ENCODE results near the gene EIF4E2. TPM values are rescaled to one million over a fixed set of nuclear protein-coding genes. Genes with fewer than 3 reads are reported as not detected.

Gene EIF4E2
- total and polyA plus RNA-seq, 2 of the 4 experiments (the other 2 are of a cell fraction): 52.1 to 105 TPM

- Histone ChIP-seq H3K27ac (ENCODE audit: insufficient read depth, low read length) (no peak overlapping the region), H3K36me3 (ENCODE audit: control insufficient read depth, insufficient read depth, low read length) (no peaks in the 10 kb centered on the region), H4K20me1 (ENCODE audit: insufficient read depth, low read length) (no peaks in the 10 kb centered on the region), H3K4me1 (ENCODE audit: control insufficient read depth, insufficient read depth, low read length) (peaks cover 3% of the 10 kb centered on the region), H2AFZ (replicated peaks; ENCODE audit: low read length, poor library complexity) (no peak overlapping the region), H2AK5ac (ENCODE audit: low read depth, low read length) (no peak overlapping the region), H3K9me3 (ENCODE audit: control insufficient read depth, insufficient read depth, low read length) (no peaks in the 10 kb centered on the region), H3K9me1 (ENCODE audit: insufficient read depth, low read length) (peaks cover 9% of the 10 kb centered on the region; the same call in 1 of the 2 replicates), H4K8ac (ENCODE audit: low read depth in 2 of 2, low read length in 2 of 2) (no peak overlapping the region), H3K56ac (ENCODE audit: extremely low read depth, insufficient read depth, low read length) (no peak overlapping the region), H4K5ac (ENCODE audit: low read depth, low read length) (no peak overlapping the region), H2BK5ac (ENCODE audit: low read depth, low read length, poor library complexity, severe bottlenecking) (no peak overlapping the region), H3K27me3 (ENCODE audit: control insufficient read depth, insufficient read depth, low read length) (no peaks in the 10 kb centered on the region; the same call in 1 of the 2 replicates), H3K18ac (ENCODE audit: low read depth, low read length) (no peak overlapping the region), H2AK9ac (replicated peaks; ENCODE audit: low read depth, low read length, poor library complexity) (no peak overlapping the region), H4K91ac (ENCODE audit: insufficient read depth, low read depth, low read length) (no peak overlapping the region), H3K9ac (ENCODE audit: low read depth, low read length) (no peak overlapping the region), H2BK120ac (ENCODE audit: low read depth, low read length) (no peak overlapping the region), H3K23ac (ENCODE audit: low read depth, low read length) (no peak overlapping the region), H3K4ac (ENCODE audit: low read depth, low read length) (no peak overlapping the region), H3K14ac (replicated peaks; ENCODE audit: low read depth, low read length) (no peak overlapping the region), H3K4me3 (ENCODE audit: insufficient read depth, low read depth, low read length) (no peak overlapping the region), H3K4me2 (ENCODE audit: low read depth, low read length) (no peak overlapping the region), H2BK15ac (ENCODE audit: low read depth, low read length) (no peak overlapping the region), H2BK20ac (ENCODE audit: low read depth, low read length) (no peak overlapping the region), H3K79me1 (ENCODE audit: low read depth in 1 of 2, low read length in 2 of 2) (no peaks in the 10 kb centered on the region)
- peak; percentile 82 for DNase-seq
- dilution Hi-C loops (cut with HindIII; ENCODE audit: low sequenced_read_pairs, unreplicated experiment): no loop called here
- in situ Hi-C loops (cut with MboI; ENCODE audit: low sequenced_read_pairs): no loop called here
- CTCF ChIA-PET: interaction anchor here (1.2 kb wide), 1 partner anchor 13 kb away, joined by 3 read pairs; no protein-coding TSS in a partner anchor
- WGBS, 2 experiments (ENCODE audit: extremely low coverage in 2 of 2, insufficient read length in 1 of 2): no CpG with 5 or more reads among the region's 3 CpGs
- intact Hi-C loops (cut with micrococcal nuclease): no loop called here
- ATAC-seq (ENCODE audit: low read depth): no peak
- BruUV-seq (replicated peaks): no TSS peak
- POLR2A ChIA-PET (ENCODE audit: unreplicated experiment): no interaction called here
- TF ChIP-seq MAZ (IDR thresholded peaks at IDR 0.05; ENCODE audit: borderline replicate concordance, low read depth, low read length) (no peak), FOS (IDR thresholded peaks at IDR 0.05; ENCODE audit: low read depth, low read length) (peak; percentile 48; the same call in 1 of the 2 replicates)
These were observed 42.4 kb downstream of the EIF4E2 start for GRCh38 chr2:232592772-232593395.

Measured in IMR-90 (cell line).